CD8-positive, alpha-beta memory T cell (primary cell): ENCODE data around the gene PKP1. TPM values are rescaled to one million over a fixed set of nuclear protein-coding genes. Genes with fewer than 3 reads are reported as not detected.

Source experiments
- CTCF ChIA-PET: fragments of 350-600 bp; sonication (Branson Sonifier 250); formaldehyde crosslinking; loops from one replicate; lab custom pipeline; 2021; ENCODE audit warnings: antibody characterized with exemption; lab: Charles Lee
- POLR2A ChIA-PET: fragments of 350-600 bp; sonication (Branson Sonifier 250); formaldehyde crosslinking; loops from one replicate; lab custom pipeline; 2021; ENCODE audit warnings: antibody characterized with exemption; lab: Charles Lee
- DNase-seq, 5 donors: peaks; one replicate each; pipeline versions ENCODE4 v3.0.0 to v3.0.0-alpha.2; 2020 to 2022; ENCODE audit warnings: mixed read lengths in 1 of 5
- H3K27ac ChIP-seq: one replicate; pipeline ENCODE4 v1.7.0; 2013; ENCODE audit warnings: low read depth, mild to moderate bottlenecking, low read length, moderate library complexity
- H3K27me3 ChIP-seq: 2 replicates; pipeline ENCODE4 v1.7.0; 2013; ENCODE audit warnings: low read length, mild to moderate bottlenecking; ENCODE audit not compliant: insufficient read depth, poor library complexity, severe bottlenecking
- H3K36me3 ChIP-seq: 2 replicates; pipeline ENCODE4 v1.7.0; 2013; ENCODE audit warnings: mild to moderate bottlenecking, low read length, moderate library complexity; ENCODE audit not compliant: insufficient read depth
- H3K4me1 ChIP-seq: 2 replicates; pipeline ENCODE4 v1.7.0; 2013; ENCODE audit warnings: mild to moderate bottlenecking, low read length, moderate library complexity; ENCODE audit not compliant: insufficient read depth
- H3K4me3 ChIP-seq: 2 replicates; pipeline ENCODE4 v1.7.0; 2013; ENCODE audit warnings: mild to moderate bottlenecking, low read length
- H3K9me3 ChIP-seq: 2 replicates; pipeline ENCODE4 v1.7.0; 2013; ENCODE audit warnings: mild to moderate bottlenecking, low read length
- H3K27ac Mint-ChIP-seq, 8 donors: one replicate each; pipeline ENCODE4 v1.8.0; 2020 to 2021; ENCODE audit warnings: mixed read lengths in 8 of 8, mild to moderate bottlenecking in 6 of 8, inconsistent platforms in 3 of 8, moderate library complexity in 3 of 8
- H3K27me3 Mint-ChIP-seq, 2 donors: one replicate each; pipeline ENCODE4 v1.8.0; 2020 to 2021; ENCODE audit warnings: mixed read lengths in 2 of 2, mild to moderate bottlenecking in 1 of 2, moderate library complexity in 1 of 2
- H3K36me3 Mint-ChIP-seq, 3 donors: one replicate each; pipeline ENCODE4 v1.8.0; 2020 to 2021; ENCODE audit warnings: mixed read lengths in 3 of 3, inconsistent platforms in 1 of 3, mild to moderate bottlenecking in 1 of 3
- H3K4me1 Mint-ChIP-seq, 3 donors: one replicate each; pipeline ENCODE4 v1.8.0; 2020 to 2021; ENCODE audit warnings: mixed read lengths in 3 of 3, inconsistent platforms in 1 of 3, mild to moderate bottlenecking in 1 of 3
- H3K4me3 Mint-ChIP-seq, 7 donors: one replicate each; pipeline ENCODE4 v1.8.0; 2020 to 2021; ENCODE audit warnings: mixed read lengths in 7 of 7, mild to moderate bottlenecking in 6 of 7, moderate library complexity in 4 of 7, inconsistent platforms in 2 of 7
- H3K9me3 Mint-ChIP-seq, 5 donors: one replicate each; pipeline ENCODE4 v1.8.0; 2020 to 2022; ENCODE audit warnings: mixed read lengths in 5 of 5, mild to moderate bottlenecking in 3 of 5, moderate library complexity in 2 of 5, inconsistent platforms in 1 of 5
- polyA plus RNA-seq: library from polyadenylated mRNA; unstranded; fragments of 300-500 nt; fragmentation: Illumina TruSeq; gene quantifications from one replicate; pipeline ENCODE4 v1.2.3, GENCODE V29; 2021
- total RNA-seq, 2 experiments: library from RNA; stranded (reverse); gene quantifications; one replicate each; pipeline ENCODE4 v1.2.3, GENCODE V29; 2021

PKP1 gene
- total and polyA plus RNA-seq, 3 experiments from 2014 or later, result not detected

DNA sequence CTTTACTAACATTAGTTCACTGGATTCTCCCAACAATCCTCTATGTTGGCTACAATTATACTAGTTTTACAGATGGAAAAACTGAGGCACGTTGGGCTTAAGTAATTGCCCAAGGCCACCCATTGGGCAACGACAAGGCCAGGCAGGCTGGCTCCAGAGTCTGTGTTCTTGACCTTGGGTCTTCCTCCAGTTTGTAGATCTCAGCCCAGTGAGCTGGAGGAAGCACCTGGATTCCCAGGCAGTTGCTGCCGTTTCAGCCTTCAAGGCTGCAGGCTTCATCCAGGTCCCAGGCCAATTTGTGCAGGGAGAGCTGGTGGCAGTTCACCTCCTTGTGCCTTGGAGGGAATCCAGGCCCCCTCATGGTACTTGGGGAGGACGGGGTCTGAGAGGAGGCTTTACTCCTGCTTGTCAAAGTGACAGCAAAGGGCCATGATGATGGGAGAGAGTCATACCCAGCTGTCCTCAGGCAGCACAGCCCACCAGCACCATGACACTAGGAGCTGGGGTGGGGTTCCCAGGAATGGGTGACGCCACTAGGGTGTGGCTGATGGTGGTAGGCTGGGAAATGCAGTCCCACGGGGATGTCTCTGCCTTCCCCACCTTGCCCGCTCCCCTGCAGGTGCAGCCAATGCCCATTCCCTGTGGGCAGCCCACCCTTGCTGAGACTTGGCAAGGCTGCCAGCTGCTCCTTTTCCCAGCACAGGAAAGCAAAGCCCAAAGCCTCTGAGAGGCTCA lies 27.1 kb downstream of the PKP1 start:
- Histone ChIP-seq H3K4me3 (no peak overlapping the region), H3K4me1 (no peaks in the 10 kb centered on the region), H3K27ac (no peak overlapping the region), H3K36me3 (no peaks in the 10 kb centered on the region), H3K27me3 (no peaks in the 10 kb centered on the region), H3K9me3 (no peaks in the 10 kb centered on the region)
- Mint-ChIP-seq H3K36me3 (no peaks in the 10 kb centered on the region), H3K4me3 (no peak overlapping the region), H3K27ac (no peak overlapping the region), H3K9me3 (no peaks in the 10 kb centered on the region), H3K27me3 (peaks cover 15 to 34% of the 10 kb centered on the region in 2 donors), H3K4me1 (no peaks in the 10 kb centered on the region)
- ChIA-PET CTCF (no interaction called here), POLR2A (no interaction called here)
- DNase-seq, result no peak

- H3K27ac Mint-ChIP-seq, result no peak overlapping the region
- no peak overlapping the region for H3K4me3 Mint-ChIP-seq
- H3K4me1 Mint-ChIP-seq, result no peaks in the 10 kb centered on the region
- no peaks in the 10 kb centered on the region for H3K9me3 Mint-ChIP-seq
- Histone ChIP-seq H3K9me3 (no peaks in the 10 kb centered on the region), H3K27ac (no peak overlapping the region), H3K4me3 (no peak overlapping the region), H3K4me1 (no peaks in the 10 kb centered on the region), H3K36me3 (no peaks in the 10 kb centered on the region), H3K27me3 (no peaks in the 10 kb centered on the region)
- ChIA-PET CTCF (no interaction called here), POLR2A (no interaction called here)
- DNase-seq, result no peak
- H3K27me3 Mint-ChIP-seq, result peaks cover 16 to 31% of the 10 kb centered on the region in 2 donors
- no peaks in the 10 kb centered on the region for H3K36me3 Mint-ChIP-seq
These were observed 27.7 kb downstream of the PKP1 start for GRCh38 chr1:201310986-201311355.

GRCh38 chr1:201311356-201312011 lies 28.2 kb downstream of the PKP1 start:
- Histone ChIP-seq H3K27ac (no peak overlapping the region), H3K9me3 (no peaks in the 10 kb centered on the region), H3K27me3 (no peaks in the 10 kb centered on the region), H3K36me3 (no peaks in the 10 kb centered on the region), H3K4me1 (no peaks in the 10 kb centered on the region), H3K4me3 (no peak overlapping the region)
- Mint-ChIP-seq H3K9me3 (no peaks in the 10 kb centered on the region), H3K27ac (peak overlapping the region in 1 of 8 donors; percentile 14), H3K27me3 (peaks cover 17 to 30% of the 10 kb centered on the region in 2 donors), H3K4me1 (no peaks in the 10 kb centered on the region), H3K4me3 (no peak overlapping the region), H3K36me3 (no peaks in the 10 kb centered on the region)
- no peak for DNase-seq
- ChIA-PET POLR2A (no interaction called here), CTCF (no interaction called here)

DNA sequence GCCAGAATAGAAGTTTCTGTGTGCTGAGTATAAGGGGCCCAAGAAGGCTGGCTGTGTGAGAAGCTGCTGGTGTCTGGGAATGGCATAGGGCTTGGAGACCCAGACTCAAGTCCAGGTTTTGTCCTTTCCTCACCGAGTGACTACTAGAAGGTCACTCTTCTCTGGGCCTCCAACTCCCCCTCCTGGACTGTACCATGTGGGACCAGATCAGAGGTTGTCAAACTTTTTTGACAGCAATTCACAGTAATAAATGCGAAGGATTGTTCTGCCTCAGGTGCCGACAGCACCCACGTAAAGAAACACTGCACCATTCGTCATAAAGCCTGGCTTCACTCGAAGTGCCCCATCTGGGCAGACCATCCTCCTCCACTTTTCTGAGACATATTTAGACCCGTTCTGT lies 29.0 kb downstream of the PKP1 start:
- POLR2A ChIA-PET, result no interaction called here
- no peak overlapping the region for H3K4me3 Mint-ChIP-seq
- no peaks in the 10 kb centered on the region for H3K4me1 ChIP-seq
- no peaks in the 10 kb centered on the region for H3K4me1 Mint-ChIP-seq
- no peaks in the 10 kb centered on the region for H3K9me3 Mint-ChIP-seq
- H3K27me3 Mint-ChIP-seq, result peaks cover 17 to 30% of the 10 kb centered on the region in 2 donors
- CTCF ChIA-PET, result no interaction called here
- H3K9me3 ChIP-seq, result no peaks in the 10 kb centered on the region
- DNase-seq, result no peak
- H3K27ac ChIP-seq, result no peak overlapping the region
- no peak overlapping the region for H3K27ac Mint-ChIP-seq
- H3K4me3 ChIP-seq, result no peak overlapping the region
- H3K36me3 Mint-ChIP-seq, result no peaks in the 10 kb centered on the region
- H3K36me3 ChIP-seq, result no peaks in the 10 kb centered on the region
- H3K27me3 ChIP-seq, result no peaks in the 10 kb centered on the region

DNA sequence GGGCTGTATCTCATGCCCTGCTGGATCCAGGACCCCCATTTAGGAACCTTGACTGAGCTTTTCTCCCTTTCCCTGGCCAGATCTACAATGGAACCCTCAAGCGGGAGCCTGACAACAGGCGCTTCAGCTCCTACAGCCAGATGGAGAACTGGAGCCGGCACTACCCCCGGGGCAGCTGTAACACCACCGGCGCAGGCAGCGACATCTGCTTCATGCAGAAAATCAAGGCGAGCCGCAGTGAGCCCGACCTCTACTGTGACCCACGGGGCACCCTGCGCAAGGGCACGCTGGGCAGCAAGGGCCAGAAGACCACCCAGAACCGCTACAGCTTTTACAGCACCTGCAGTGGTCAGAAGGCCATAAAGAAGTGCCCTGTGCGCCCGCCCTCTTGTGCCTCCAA lies 29.8 kb downstream of the PKP1 start:
- Mint-ChIP-seq H3K36me3 (no peaks in the 10 kb centered on the region), H3K9me3 (no peaks in the 10 kb centered on the region), H3K27me3 (peaks cover 17 to 28% of the 10 kb centered on the region in 2 donors), H3K4me3 (no peak overlapping the region), H3K27ac (no peak overlapping the region), H3K4me1 (no peaks in the 10 kb centered on the region)
- no peaks in the 10 kb centered on the region for H3K9me3 ChIP-seq
- no peaks in the 10 kb centered on the region for H3K27me3 ChIP-seq
- H3K36me3 ChIP-seq, result no peaks in the 10 kb centered on the region
- ChIA-PET CTCF (no interaction called here), POLR2A (no interaction called here)
- no peak overlapping the region for H3K27ac ChIP-seq
- no peak for DNase-seq
- no peak overlapping the region for H3K4me3 ChIP-seq
- H3K4me1 ChIP-seq, result no peaks in the 10 kb centered on the region

GRCh38 chr1:201316556-201316955 lies 33.2 kb downstream of the PKP1 start:
- no peak for DNase-seq
- H3K27me3 Mint-ChIP-seq, result peaks cover 12% of the 10 kb centered on the region in 2 donors
- no peak overlapping the region for H3K4me3 Mint-ChIP-seq
- no peaks in the 10 kb centered on the region for H3K36me3 ChIP-seq
- H3K9me3 ChIP-seq, result no peaks in the 10 kb centered on the region
- CTCF ChIA-PET, result no interaction called here
- POLR2A ChIA-PET, result no interaction called here
- no peaks in the 10 kb centered on the region for H3K4me1 Mint-ChIP-seq
- no peaks in the 10 kb centered on the region for H3K4me1 ChIP-seq
- H3K27ac ChIP-seq, result no peak overlapping the region
- H3K27ac Mint-ChIP-seq, result no peak overlapping the region
- no peaks in the 10 kb centered on the region for H3K9me3 Mint-ChIP-seq
- no peak overlapping the region for H3K4me3 ChIP-seq
- H3K36me3 Mint-ChIP-seq, result no peaks in the 10 kb centered on the region
- no peaks in the 10 kb centered on the region for H3K27me3 ChIP-seq

- Mint-ChIP-seq H3K27ac (no peak overlapping the region), H3K4me1 (no peaks in the 10 kb centered on the region), H3K9me3 (no peaks in the 10 kb centered on the region), H3K36me3 (no peaks in the 10 kb centered on the region), H3K4me3 (no peak overlapping the region), H3K27me3 (peaks cover 12% of the 10 kb centered on the region in 2 donors)
- POLR2A ChIA-PET, result no interaction called here
- no peaks in the 10 kb centered on the region for H3K9me3 ChIP-seq
- no peak for DNase-seq
- H3K4me1 ChIP-seq, result no peaks in the 10 kb centered on the region
- CTCF ChIA-PET, result no interaction called here
- no peaks in the 10 kb centered on the region for H3K36me3 ChIP-seq
- no peak overlapping the region for H3K27ac ChIP-seq
- H3K4me3 ChIP-seq, result no peak overlapping the region
- H3K27me3 ChIP-seq, result no peaks in the 10 kb centered on the region
These were observed 34.2 kb downstream of the PKP1 start for GRCh38 chr1:201317551-201317950.

DNA sequence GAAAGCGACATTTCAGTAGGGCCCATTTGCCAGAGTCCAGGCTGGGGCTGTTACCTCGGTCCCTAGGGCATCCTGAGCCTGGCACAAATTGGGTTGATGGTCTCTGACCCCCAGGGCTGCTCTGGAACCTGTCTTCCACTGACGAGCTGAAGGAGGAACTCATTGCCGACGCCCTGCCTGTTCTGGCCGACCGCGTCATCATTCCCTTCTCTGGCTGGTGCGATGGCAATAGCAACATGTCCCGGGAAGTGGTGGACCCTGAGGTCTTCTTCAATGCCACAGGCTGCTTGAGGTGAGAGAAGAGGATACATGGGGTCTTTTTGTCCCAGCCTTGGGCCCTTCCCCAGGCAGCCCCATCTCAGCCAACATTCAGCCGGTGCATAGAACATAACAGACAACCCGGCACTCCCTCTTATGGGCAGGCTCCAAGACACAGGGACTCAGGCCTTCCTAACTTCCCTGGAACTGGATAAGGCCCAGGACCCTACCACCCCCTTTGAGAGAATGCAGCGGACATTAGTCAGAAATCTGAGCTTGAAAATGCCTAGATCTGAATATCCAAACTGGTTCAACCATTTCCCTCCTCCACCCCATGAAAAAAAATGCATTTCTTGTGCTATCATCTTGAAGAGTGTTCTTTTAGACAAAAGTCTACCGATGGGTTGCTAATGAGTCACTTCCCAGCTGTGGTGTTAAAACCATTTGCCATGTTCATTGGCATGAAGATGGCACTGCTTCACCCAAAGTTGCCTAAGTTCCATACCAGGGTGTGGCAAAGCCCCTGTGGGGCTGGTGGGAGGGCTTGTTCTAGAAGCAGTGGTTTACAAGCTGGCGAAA lies 35.4 kb downstream of the PKP1 start:
- H3K27me3 ChIP-seq, result no peaks in the 10 kb centered on the region
- H3K4me3 ChIP-seq, result no peak overlapping the region
- ChIA-PET CTCF (no interaction called here), POLR2A (no interaction called here)
- H3K36me3 Mint-ChIP-seq, result no peaks in the 10 kb centered on the region
- H3K9me3 ChIP-seq, result no peaks in the 10 kb centered on the region
- H3K36me3 ChIP-seq, result no peaks in the 10 kb centered on the region
- H3K4me1 ChIP-seq, result no peaks in the 10 kb centered on the region
- peaks cover 12 to 14% of the 10 kb centered on the region in 2 donors for H3K27me3 Mint-ChIP-seq
- H3K4me3 Mint-ChIP-seq, result no peak overlapping the region
- peak overlapping the region in 1 of 8 donors; percentile 57 for H3K27ac Mint-ChIP-seq
- no peaks in the 10 kb centered on the region for H3K9me3 Mint-ChIP-seq
- H3K4me1 Mint-ChIP-seq, result no peaks in the 10 kb centered on the region
- H3K27ac ChIP-seq, result no peak overlapping the region
- DNase-seq, result no peak
